SKM-1 (cell line): ENCODE measurements around the gene TRIM67.
A peak's percentile ranks its signal among the peaks of the same experiment; 100 is the strongest.

Experiments used
- DNase-seq: peaks from one replicate; lab custom pipeline; 2025; ENCODE audit not compliant: unreplicated experiment; lab: John Stamatoyannopoulos, UW

Gene TRIM67

DNA sequence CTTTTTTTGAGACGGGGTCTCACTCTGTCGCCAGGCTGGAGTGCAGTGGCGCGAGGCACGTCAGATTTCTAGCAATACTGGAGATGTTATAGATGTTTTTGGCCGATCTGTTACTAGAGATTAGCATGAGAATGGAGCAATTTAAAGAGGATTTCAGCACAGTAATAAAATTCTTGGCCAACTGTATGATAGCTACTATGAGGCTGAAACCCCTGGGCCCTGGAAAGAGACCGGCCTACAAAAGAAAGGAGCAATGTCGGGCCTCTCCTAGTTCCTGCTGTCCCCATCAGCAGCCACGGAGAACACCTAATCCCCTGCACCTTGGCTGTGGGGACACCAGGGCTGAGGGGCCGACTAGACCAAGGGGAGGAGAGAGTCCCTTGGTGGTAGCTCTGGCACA, 69.7 kb downstream of the TRIM67 start:
- no peak for DNase-seq

GRCh38 chr1:231232870-231233734, 71.2 kb downstream of the TRIM67 start:
- DNase-seq = no peak

- no peak for DNase-seq
These were observed 72.0 kb downstream of the TRIM67 start for GRCh38 chr1:231233735-231234417.

GRCh38 chr1:231234506-231234905, 72.6 kb downstream of the TRIM67 start:
- DNase-seq = no peak

DNA sequence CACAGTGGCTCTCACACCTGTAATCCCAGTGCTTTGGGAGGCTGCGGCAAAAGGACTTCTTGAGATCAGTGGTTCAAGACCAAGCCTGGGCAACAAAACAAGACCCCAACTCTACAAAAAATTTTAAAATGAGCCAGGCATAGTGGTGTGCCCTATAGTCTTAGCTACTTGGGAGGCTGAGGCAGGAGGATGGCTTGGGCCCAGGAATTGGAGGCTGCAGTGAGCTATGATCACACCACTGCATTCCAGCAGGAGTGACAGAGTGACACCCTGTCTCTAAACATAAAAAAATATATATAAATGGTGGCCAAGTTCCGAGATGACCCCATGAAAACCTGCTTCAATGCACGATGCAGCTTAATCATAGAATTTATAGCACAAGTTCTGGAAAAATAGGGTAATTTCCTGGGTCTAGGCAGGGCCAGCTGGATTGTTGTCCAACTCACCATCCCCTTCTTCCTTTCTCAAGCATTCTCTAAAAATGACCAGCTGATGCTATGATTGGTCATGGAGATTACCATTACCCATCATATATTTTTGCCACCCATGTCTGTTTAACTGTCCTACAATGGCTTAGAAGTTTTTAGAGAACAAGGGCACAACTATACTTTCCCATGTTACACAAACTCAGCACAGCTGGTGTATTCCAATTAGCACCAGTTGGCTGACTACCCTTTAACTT, 73.8 kb downstream of the TRIM67 start:
- DNase-seq = no peak

GRCh38 chr1:231236208-231236591, 74.3 kb downstream of the TRIM67 start:
- DNase-seq = no peak

DNA sequence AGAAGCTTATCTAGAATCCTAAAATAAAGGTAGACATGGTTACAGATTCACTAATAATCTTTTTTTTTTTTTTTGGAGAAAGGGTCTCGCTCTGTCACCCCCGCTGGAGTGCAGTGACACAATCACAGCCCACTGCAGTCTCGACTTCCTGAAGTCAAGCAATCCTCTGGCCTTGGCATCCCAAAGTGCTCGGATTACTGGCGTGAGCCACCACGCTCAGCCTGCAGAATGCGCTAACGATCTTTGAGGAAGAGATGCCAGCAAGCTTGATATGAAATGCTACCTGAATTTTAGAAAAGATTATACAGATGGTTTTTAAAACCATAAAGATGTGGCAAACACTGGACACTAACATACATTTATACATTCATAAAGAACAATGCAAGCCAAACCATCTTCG, 75.1 kb downstream of the TRIM67 start:
- DNase-seq = no peak

DNA sequence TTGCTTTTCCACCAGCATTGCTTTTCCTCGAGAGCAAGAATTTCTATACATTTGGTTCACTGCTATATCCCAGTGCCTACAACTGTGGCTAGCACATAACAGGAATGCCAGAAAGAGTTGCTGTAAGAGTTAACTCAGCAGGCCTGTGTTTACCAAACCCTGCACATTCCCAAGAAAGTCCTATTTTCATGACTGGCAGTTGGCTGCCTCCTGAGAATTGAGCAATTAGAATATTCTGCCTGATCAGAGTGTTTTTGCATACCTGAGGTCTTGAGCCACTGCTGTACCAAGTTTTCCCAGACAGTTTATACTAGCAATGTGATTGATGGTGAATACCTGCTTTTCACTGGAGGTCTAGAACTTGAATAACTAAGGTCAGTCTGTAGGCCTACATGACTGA, 76.4 kb downstream of the TRIM67 start:
- no peak for DNase-seq

DNA sequence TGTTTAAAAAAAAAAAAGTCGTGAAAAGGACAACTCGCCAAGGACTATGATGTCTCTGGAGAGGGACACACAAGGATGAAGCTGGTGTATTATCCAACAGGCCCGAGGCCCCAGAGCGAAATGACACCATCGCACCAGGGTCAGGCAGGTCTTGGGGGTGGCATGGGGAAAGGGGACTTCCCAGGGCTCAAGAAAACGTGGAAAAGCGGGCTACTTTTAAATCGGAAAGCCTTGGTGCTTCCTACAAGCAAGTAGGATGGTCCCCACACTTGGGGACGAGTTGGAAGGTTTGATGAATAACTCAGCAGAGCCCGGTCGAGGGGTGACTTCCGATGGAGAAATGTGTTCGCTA, 78.6 kb downstream of the TRIM67 start:
- no peak for DNase-seq

GRCh38 chr1:231240883-231241735, 79.3 kb downstream of the TRIM67 start, which contains the start of gene GNPAT:
GNPAT (plus strand) TSS chr1:231241212; CDS start chr1:231241379, 167 bp downstream.
- peak; percentile 78 for DNase-seq

DNA sequence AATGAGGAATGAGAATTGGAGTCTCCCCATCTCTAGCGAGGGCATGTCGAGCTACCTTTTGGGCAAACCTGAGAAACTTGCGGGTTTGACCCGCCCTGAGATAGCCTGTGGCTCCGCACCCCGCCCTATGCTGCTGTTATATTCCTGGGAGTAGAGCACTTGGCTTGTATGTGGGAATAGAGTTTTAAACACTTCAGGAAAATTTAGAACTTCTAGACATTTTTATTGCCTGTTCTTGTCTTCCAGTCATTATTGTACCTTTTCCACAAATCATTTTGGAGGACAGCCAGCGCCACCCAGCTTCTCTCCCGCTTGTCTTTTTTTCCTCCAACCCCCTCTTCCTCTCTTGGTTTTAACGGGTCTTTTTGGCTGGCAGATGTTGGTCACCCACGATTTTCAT, 79.9 kb downstream of the TRIM67 start:
- DNase-seq = no peak

DNA sequence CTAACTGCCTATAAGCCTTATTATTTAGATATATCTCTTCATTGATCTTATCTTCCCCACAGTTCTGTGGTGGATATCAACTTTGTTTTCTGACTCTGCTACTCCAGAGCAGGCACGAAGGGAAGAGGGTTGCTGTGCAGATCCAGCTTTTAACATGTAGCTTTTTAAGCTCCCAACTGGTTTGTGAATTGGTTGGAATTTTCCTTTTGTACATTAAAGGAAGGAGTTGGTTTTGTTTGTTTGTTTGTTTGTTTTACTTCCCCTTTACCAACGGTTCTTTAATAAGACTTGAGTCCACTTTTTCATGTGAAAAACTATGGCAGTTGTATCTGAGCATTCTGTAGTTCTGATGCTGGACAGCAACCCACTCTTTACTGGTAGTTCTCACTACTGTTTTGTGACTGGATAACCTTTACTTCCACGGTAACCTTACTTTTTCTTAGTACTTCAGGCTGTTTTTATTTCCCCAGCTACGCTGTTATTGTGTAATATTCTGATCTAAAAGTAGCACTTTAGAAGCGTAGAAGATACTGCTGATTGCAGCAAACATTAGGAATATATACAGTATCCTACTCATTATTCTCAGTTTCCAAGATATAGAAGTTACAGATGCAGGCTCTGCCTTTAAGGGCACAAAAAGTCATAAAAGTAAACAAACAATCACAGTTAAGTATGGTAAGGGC, 80.8 kb downstream of the TRIM67 start:
- no peak for DNase-seq

GRCh38 chr1:231248778-231249177, 86.9 kb downstream of the TRIM67 start:
- no peak for DNase-seq

DNA sequence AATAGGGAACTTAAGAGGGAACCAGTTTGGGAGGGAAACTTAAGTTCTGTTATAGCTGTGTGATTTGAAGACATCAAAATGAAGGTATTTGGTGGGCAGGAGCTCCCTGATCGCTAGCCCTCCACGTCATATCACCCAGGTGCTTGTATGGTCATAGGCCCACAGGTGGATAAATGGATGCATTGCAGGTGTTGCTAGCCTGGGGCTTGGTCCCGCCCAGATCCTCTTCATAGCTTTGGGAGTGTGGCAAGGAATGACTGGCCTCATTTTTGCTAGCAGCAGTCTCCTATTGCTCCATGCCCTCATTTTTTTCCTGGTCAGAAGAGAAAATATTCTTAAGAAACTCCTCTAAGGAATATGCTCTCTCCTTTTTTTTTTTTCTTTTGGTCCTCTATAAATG, 90.5 kb downstream of the TRIM67 start:
- no peak for DNase-seq

- no peak for DNase-seq
These were observed 98.5 kb downstream of the TRIM67 start for GRCh38 chr1:231260351-231260750.

DNA sequence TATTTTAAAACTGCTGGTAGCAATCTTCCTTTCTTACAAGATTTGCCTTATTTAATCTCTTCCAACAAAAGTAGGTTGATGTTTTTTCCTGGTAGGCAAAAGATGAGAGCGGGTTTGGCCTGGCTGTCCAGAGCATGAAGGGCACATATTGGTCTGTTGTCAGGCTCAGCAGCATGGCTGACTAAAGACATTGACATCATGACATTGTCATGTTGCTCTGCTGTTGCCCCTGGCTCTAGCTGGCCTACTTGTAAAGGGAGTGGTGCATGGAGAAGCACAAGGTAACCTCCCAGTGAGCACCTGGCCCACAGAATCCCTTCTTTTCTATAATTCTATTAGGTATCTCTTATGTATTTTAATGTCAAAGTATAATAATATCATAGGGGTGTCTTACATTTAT, 102.8 kb downstream of the TRIM67 start:
- DNase-seq = no peak

DNA sequence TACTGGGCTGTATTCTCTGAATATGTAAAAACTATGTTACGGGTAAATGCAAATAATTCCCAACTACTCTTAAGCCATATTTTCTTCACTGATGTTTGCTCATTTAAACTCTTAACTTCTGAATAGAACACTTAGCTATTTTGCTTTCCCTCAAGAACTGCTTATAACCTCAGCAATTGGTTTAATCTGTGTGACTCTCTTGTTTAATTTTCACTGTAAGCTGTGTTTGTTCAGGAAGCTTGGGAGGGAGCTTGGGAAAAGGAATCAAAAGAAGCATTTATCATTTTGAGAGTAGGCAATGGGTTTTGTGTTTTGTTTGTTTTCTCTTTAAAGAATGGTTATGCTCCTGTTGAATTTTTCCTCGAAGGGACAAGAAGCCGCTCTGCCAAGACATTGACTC, 103.5 kb downstream of the TRIM67 start:
- DNase-seq = no peak

DNA sequence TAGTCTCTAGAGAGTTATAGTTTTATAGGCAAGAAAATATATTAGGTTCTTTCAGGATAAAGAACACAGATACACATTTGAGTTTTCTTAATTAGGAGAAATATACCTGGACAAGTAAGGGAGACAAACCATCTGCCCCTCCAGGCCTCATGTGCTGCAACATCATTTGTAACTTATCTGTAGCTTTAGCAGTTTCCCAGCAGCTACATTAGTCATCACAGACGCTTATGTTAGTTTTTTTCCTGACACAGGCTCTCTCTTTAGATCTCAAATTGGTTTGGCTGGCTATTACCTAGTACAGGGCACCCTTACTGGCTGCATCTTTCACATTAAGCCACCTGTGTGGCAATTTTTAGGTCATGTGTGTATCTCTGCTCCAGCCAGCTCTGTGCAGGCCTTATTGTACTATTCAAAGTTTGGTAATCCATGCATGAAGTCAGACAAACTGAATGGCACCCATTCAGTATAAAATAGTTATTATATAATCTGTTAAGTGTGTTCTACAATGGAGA, 105.0 kb downstream of the TRIM67 start:
- DNase-seq = no peak
